ENCODE data around the gene PIGB.
"Not testable (repeated sequence)": the region's sequence is repeated elsewhere in the genome, so short reads cannot be mapped to it uniquely, and the experiment has no call there.

Gene PIGB

GRCh38 chr15:55387027-55387426, 68.0 kb downstream of the PIGB start:
- no peak for DNase-seq

- no peak for DNase-seq
Measured at GRCh38 chr15:55389264-55389607, 70.2 kb downstream of the PIGB start.

GRCh38 chr15:55394694-55395093, 75.7 kb downstream of the PIGB start:
- no peak for DNase-seq

GRCh38 chr15:55398243-55398642, 79.2 kb downstream of the PIGB start:
- no peak for DNase-seq

- not testable (repeated sequence) for DNase-seq
Measured at GRCh38 chr15:55400050-55400449, 81.0 kb downstream of the PIGB start.

GRCh38 chr15:55401786-55402246, 82.8 kb downstream of the PIGB start:
- DNase-seq: no peak

- DNase-seq: no peak
Measured at GRCh38 chr15:55402707-55403106, 83.7 kb downstream of the PIGB start.

- no peak for DNase-seq
Measured at GRCh38 chr15:55403531-55403930, 84.5 kb downstream of the PIGB start.
